Measurements from ENCODE around the gene SYT3.

- TF ChIP-seq GABPB1 (CRISPR knock-in tag; IDR thresholded peaks at IDR 0.05) (no peak), CTCF (IDR thresholded peaks at IDR 0.05) (no peak), ZNF263 (CRISPR knock-in tag; IDR thresholded peaks at IDR 0.05; ENCODE audit: low read depth) (no peak), JAZF1 (CRISPR knock-in tag; IDR thresholded peaks at IDR 0.05) (no peak)
Observed at GRCh38 chr19:50628146-50628545, 11.5 kb downstream of the SYT3 start.
